HL-60 (cell line): ENCODE measurements around the gene DAAM1.

ENCODE experiments used
- DNase-seq, 2 experiments: peaks; one replicate each; pipeline ENCODE4 v3.0.0-alpha.2; 2010 to 2020; ENCODE audit warnings: low read depth in 1 of 2, low spot score in 1 of 2
- H3K27ac ChIP-seq: fragments of 250-450 bp; sonication (Bioruptor Pico); replicated peaks from 2 replicates; pipeline ENCODE4 v1.5.1; 2020; ENCODE audit warnings: mild to moderate bottlenecking, moderate library complexity
- H3K27me3 ChIP-seq: fragments of 250-450 bp; sonication (Bioruptor Pico); 2 replicates; pipeline ENCODE4 v1.5.1; 2021; ENCODE audit warnings: mild to moderate bottlenecking, moderate library complexity; ENCODE audit not compliant: insufficient read depth, poor library complexity, severe bottlenecking
- H3K4me3 ChIP-seq: replicated peaks from 2 replicates; pipeline ENCODE4 v1.5.1; 2011; ENCODE audit warnings: mild to moderate bottlenecking, control low read depth, low read length; ENCODE audit not compliant: insufficient read depth
- GABPA ChIP-seq: IDR thresholded peaks from 2 replicates; pipeline ENCODE4 v1.6.1; 2012; ENCODE audit warnings: low read depth
- POLR2AphosphoS5 ChIP-seq: IDR thresholded peaks from 2 replicates; pipeline ENCODE4 v1.6.1; 2012; ENCODE audit warnings: low read depth
- SPI1 ChIP-seq: IDR thresholded peaks from 2 replicates; pipeline ENCODE4 v1.6.1; 2012; ENCODE audit warnings: low read depth, mild to moderate bottlenecking, borderline replicate concordance
- TF ChIP-seq, protein P1 (sequence below): IDR thresholded peaks from 2 replicates; pipeline ENCODE4 v1.6.1; 2012; ENCODE audit warnings: low read depth; ENCODE audit not compliant: insufficient replicate concordance
- TF ChIP-seq, protein P2 (sequence below): IDR thresholded peaks from one replicate; pipeline ENCODE4 v1.5.1; 2011; ENCODE audit warnings: low read length, control low read depth, inconsistent platforms; ENCODE audit not compliant: insufficient read depth

DAAM1 gene

DNA sequence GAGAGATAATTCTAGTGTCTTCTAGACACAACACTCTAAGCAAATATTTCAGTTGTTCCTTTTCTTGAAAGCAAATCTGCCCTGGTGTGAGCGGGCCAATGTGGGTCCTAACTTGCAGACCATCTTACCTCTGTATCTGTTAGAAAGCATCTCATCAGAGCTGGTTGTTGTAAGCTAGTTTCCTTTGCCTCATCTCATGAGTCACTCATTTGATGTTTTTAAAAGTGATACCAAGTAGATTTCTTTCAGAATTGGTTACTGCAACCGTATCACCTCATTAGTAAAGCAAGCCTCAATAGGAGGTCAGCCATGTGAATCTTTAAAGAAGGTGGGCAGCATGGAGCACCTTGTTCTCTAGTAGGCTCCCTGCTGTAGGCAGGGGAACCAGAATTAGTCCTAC lies 78.6 kb downstream of the DAAM1 start:
- TF ChIP-seq SPI1 (no peak), POLR2AphosphoS5 (no peak), GABPA (no peak)
- TF ChIP-seq, protein P1, sequence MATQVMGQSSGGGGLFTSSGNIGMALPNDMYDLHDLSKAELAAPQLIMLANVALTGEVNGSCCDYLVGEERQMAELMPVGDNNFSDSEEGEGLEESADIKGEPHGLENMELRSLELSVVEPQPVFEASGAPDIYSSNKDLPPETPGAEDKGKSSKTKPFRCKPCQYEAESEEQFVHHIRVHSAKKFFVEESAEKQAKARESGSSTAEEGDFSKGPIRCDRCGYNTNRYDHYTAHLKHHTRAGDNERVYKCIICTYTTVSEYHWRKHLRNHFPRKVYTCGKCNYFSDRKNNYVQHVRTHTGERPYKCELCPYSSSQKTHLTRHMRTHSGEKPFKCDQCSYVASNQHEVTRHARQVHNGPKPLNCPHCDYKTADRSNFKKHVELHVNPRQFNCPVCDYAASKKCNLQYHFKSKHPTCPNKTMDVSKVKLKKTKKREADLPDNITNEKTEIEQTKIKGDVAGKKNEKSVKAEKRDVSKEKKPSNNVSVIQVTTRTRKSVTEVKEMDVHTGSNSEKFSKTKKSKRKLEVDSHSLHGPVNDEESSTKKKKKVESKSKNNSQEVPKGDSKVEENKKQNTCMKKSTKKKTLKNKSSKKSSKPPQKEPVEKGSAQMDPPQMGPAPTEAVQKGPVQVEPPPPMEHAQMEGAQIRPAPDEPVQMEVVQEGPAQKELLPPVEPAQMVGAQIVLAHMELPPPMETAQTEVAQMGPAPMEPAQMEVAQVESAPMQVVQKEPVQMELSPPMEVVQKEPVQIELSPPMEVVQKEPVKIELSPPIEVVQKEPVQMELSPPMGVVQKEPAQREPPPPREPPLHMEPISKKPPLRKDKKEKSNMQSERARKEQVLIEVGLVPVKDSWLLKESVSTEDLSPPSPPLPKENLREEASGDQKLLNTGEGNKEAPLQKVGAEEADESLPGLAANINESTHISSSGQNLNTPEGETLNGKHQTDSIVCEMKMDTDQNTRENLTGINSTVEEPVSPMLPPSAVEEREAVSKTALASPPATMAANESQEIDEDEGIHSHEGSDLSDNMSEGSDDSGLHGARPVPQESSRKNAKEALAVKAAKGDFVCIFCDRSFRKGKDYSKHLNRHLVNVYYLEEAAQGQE: no peak
- TF ChIP-seq, protein P2, sequence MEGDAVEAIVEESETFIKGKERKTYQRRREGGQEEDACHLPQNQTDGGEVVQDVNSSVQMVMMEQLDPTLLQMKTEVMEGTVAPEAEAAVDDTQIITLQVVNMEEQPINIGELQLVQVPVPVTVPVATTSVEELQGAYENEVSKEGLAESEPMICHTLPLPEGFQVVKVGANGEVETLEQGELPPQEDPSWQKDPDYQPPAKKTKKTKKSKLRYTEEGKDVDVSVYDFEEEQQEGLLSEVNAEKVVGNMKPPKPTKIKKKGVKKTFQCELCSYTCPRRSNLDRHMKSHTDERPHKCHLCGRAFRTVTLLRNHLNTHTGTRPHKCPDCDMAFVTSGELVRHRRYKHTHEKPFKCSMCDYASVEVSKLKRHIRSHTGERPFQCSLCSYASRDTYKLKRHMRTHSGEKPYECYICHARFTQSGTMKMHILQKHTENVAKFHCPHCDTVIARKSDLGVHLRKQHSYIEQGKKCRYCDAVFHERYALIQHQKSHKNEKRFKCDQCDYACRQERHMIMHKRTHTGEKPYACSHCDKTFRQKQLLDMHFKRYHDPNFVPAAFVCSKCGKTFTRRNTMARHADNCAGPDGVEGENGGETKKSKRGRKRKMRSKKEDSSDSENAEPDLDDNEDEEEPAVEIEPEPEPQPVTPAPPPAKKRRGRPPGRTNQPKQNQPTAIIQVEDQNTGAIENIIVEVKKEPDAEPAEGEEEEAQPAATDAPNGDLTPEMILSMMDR: no peak
- no peak overlapping the region for H3K4me3 ChIP-seq
- no peak for DNase-seq
- H3K27ac ChIP-seq: no peak overlapping the region
- H3K27me3 ChIP-seq: no peaks in the 10 kb centered on the region

DNA sequence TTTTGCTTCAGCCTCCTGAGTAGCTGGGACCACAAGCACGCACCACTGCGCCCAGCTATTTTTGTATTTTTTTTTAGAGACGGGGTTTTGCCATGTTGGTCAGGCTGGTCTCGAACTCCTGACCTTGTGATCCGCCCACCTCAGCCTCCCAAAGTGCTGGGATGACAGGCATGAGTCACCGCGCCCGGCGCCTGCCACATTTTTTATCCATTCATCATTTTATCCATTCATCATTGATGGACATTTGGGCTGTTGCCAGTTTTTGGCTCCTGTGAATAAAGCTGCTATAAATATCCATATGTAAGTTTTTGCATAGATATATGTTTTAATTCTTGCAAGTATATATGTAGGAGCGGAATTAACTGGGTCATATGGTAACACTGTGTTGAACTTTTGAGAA lies 79.5 kb downstream of the DAAM1 start:
- TF ChIP-seq, protein P2: no peak
- TF ChIP-seq GABPA: no peak
- TF ChIP-seq, protein P1: no peak
- no peak for TF ChIP-seq POLR2AphosphoS5
- TF ChIP-seq SPI1: no peak
- H3K27me3 ChIP-seq: no peaks in the 10 kb centered on the region
- H3K27ac ChIP-seq: no peak overlapping the region
- no peak overlapping the region for H3K4me3 ChIP-seq
- no peak for DNase-seq

DNA sequence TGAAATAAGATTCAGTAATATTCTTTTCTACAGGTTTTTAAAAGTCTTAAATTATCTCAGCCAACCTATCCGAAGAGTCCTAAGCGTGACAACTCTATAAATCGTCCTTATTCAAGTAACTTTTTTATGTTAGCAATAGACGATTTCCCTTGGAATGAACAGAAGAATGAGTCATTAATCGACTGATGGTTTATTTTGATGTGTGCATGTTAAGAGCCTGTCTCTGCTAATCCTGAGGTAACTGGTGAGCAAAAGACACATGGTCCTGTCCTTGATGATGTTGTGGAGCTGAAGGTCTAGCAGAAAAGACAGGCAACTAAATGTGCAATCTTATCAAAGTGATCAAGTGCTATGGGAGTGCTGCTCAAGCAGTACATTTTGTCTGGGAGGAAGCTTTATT lies 80.4 kb downstream of the DAAM1 start:
- no peak overlapping the region for H3K4me3 ChIP-seq
- H3K27me3 ChIP-seq: no peaks in the 10 kb centered on the region
- DNase-seq: no peak
- no peak overlapping the region for H3K27ac ChIP-seq
- no peak for TF ChIP-seq SPI1
- no peak for TF ChIP-seq GABPA
- TF ChIP-seq, protein P1: no peak
- TF ChIP-seq, protein P2: no peak
- no peak for TF ChIP-seq POLR2AphosphoS5
